D341Med (cell line): ENCODE results near the gene DNAJC12.
"Not testable (repeated sequence)": the region's sequence is repeated elsewhere in the genome, so short reads cannot be mapped to it uniquely, and the experiment has no call there.

ENCODE experiments used
- DNase-seq: peaks from one replicate; pipeline ENCODE4 v3.0.0; 2012; ENCODE audit warnings: low spot score

The DNAJC12 gene

DNA sequence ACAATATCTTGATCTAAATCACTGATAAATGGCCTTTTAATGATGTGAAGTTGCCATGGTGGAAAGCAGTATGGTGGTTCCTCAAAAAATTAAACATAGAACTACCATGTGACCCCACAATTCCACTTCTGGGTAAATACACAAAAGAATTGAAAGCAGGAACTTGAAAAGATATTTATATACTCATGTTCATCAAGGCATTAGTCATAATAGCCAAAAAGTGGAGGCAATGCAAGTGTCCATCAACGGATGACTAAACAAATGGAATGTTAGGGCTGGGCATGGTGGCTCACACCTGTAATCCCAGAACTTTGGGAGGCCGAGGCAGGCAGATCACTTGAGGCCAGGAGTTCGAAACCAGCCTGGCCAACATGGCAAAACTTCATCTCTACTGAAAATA lies 2.0 kb upstream of the DNAJC12 start:
- DNase-seq, result no peak

DNA sequence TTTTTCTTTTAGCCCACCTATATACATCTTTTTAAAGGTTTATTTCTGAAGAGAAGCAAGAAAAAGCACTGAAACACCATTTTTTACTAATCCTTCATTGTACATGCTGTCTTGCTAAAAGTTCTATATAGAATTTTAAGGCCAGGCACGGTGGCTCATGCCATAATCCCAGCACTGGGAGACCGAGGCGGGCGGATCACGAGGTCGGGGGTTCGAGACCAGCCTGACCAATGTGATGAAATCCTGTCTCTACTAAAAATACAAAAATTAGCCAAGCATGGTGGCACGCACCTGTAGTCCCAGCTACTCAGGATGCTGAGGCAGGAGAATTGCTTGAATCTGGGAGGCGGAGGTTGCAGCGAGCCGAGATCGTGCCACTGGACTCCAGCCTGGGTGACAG lies 1.5 kb upstream of the DNAJC12 start:
- DNase-seq, result not testable (repeated sequence)

DNA sequence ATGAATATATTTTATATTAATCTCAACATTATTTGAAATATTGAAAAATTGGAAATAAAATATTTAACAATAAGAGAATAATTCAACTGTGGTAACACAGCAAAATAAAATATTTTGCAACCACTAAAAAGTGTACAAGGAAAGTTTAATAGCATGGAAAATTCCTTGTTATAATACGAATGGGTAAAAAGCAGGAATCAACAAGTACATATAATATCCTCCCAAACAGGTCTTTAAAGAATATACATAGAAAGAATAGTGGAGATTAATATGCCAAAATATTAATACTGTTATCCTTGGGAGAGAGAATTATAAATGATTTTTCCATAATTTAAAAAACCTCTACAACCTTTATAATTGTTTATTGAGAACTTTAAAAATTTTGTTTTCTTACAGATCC lies 1.0 kb downstream of the DNAJC12 start:
- no peak for DNase-seq

DNA sequence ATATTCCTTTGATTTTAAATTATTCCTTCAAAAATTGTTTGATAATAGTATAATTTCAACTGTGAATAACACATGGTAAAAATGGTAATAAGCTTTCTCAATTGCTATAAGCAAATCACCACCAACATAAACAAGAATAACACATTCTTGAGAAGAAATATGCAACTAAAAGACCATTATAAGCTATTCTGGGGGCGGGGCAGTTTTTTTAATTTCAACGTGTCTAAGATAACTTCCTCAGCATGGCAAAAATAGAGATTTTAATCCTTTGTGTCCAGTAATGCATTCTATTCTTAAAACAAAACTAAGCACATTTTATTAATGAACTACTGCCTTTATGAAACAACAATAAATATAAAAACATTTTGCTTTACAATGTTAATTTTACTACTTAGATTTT lies 1.5 kb downstream of the DNAJC12 start:
- no peak for DNase-seq

DNA sequence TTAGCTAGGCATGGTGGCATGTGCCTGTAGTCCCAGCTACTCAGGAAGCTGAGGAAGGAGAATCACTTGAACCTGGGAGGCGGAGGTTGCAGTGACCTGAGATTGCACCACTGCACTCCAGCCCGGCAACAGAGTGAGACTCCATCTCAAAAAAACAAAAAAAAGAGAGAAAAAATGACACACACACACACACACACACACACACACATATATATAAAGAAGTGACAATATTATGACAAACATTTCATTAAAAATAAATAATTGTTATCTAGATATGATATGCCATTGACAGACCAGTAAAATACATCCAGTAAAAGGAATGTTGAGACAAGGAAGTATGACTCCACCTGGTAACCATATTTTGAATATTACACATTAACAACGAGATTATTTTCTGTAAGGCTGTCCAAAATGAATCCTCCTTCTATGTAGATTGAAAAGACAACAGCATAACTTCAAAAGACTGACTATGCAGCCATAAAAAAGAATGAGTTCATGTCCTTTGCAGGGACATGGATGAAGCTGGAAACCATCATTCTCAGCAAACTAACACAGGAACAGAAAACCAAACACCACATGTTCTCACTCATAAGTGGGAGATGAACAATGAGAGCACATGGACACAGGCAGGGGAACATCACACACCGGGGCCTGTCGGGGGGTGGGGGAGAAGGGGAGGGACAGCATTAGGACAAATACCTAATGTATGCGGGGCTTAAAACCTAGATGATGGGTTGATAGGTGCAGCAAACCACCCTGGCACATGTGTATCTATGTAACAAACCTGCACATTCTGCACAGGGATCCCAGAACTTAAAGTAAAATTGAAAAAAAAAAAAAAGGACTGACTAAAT lies 2.2 kb downstream of the DNAJC12 start:
- not testable (repeated sequence) for DNase-seq

DNA sequence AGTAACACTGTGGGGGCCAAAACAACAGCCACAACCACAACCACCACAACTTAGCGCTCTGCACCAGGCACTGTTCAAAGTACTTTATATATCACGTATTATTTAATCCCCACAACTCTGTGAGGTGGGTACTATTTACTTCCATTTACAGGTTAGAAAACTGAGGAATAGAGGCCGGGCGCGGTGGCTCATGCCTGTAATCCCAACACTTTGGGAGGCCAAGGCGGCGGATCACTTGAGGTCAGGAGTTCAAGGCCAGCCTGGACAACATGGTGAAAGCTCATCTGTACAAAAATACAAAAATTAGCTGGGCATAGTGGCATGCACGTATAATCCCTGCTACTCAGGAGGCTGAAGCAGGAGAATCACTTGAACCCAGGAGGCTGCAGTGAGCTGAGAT lies 3.6 kb downstream of the DNAJC12 start:
- DNase-seq, result no peak

DNA sequence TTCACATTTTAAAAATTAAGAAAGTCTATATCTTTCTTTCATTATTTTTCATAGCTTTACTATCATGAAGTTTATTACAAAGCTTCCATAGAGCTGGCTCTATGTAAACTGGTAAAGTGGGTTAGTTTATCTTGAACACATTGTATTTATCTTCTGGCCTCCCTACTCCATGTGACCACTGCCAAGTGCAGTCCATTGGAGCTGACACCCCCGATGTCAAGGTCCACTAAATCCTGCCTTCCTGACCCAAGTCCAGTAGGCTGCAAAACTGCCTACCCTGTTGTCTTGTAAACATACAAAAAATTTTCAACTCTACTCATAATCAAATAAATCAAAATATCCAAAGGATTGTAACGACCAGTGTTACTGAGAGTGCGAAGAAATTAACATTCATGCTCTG lies 10.2 kb downstream of the DNAJC12 start:
- no peak for DNase-seq

DNA sequence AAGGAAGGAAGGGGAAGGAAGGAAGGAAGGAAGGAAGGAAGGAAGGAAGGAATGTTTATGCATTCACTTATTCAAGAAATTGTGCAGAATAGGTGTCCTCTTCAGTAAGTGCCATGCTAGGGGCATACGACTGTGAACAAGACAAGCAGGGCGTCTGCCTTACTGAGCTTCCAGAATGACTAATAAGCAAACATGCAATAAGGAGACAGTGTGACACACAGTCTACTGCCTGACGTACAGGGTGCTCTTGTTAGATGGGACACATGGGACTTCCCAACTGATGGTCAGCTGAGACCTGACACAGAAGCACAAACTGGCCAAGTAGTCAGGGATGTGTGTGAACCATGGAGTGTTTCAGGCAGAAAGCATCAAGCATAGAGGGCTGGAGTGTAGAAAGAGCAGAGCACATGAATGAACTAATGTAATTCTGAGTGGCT lies 18.2 kb downstream of the DNAJC12 start:
- no peak for DNase-seq

DNA sequence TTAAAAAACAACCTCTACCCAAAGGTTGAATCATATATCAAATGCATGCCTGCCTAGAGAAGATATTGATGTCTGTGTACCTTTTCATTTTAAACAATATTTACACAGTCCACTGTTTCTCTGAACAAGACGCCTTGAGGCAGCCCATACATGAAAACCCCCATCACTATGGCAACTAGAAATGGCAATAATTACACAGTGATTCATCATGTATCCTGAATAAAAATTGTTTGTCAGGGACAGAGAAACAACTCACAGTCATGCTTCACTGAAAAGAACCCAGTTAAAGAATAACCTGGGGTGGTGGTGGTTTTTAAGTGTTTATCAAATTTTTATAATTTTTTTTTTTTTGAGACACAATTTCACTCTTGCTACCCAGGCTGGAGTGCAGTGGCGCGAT lies 19.7 kb downstream of the DNAJC12 start:
- DNase-seq, result no peak

DNA sequence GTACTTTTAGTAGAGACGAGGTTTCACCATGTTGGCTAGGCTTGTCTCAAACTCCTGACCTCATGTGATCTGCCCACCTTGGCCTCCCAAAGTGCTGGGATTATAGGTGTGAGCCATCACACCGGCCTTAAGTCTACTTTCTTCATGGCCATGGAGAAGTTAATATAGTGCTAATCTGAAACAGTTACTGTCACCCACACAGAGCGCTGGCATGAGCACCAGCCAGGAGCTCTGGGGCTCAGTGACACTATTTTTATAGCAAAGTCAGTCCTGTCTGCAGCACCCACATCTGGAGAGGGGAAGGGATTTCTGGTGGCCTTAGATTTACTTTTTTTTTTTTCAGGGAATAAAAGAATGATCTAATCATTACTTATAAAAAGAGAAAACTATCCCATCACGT lies 21.3 kb downstream of the DNAJC12 start:
- DNase-seq, result no peak

DNA sequence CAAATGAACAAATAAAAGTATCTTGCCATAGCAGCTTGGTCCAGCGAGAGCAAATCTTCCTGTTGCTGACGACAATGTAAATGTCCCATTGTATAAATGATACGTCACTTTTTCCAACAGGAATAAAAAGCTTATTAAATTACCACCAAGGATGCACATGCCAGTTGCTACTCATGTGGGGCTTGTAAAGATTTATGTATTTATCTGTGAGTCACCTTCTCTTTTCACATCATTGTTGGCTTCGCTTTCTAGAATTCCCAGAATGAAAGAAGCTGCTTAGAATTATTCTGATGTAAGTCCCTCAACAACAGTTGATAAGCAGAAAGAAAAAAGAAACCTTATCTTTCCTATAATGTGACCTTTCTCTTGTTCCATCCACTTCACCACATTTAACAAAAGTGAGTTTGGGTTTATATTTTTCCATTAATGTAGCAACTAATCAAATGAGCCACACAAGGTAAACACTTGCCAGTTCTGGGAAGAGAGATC lies 22.4 kb downstream of the DNAJC12 start:
- DNase-seq, result no peak

DNA sequence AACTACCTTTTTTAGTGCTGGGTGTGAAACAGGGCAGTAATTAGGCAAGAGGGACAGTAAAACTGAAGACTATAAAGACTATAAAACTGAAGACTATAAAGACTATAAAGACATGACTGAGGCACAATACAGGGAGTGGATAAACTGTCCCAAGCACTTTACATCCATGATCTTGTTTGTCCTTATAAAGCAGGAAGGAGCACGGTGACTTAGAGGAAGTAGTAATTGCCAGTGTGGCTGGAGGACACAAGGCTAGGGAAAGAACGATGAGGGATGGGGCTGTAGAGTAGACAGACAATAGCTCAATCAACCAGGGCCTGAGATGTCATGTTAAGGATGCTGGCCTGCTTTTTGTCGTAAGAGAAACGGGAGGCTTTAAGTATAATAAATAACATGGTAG lies 26.0 kb downstream of the DNAJC12 start:
- no peak for DNase-seq

DNA sequence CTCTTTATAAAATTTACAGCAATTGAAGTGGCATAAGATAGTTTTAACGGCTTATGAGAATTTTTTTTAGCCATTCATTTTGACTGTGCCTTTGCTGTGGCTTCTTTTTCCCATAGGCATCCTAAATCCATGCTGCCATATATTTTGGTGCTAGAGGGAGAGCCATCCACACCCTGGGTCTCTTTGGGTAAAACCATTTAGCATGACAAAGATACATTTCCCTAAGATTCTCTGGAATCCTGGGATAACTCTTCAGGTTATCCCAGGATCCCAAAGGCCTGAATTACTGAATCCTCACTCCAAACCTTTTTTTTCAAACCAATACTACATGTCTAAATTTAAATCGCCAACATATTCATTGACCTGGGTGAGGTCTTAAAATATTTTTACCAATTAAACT lies 28.9 kb downstream of the DNAJC12 start:
- no peak for DNase-seq

DNA sequence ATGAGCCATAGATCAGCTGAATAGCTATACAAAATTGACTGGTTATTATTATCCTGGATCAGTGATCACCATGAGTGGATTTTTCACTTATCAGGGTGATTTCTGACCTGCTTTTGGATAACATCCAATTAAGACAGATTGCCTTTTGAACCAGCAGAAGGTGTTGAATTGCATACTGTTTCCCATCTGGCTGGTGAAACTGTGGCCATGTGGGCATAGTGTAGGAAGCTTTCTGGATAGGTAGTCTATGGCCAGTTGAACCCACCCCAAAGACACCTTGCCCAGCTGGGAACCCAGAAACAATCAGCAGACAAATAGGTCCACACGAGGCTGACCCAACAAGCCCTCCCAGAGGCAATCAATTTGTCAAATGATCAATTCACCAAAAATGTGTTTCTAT lies 29.3 kb downstream of the DNAJC12 start:
- peak; percentile 15 for DNase-seq

DNA sequence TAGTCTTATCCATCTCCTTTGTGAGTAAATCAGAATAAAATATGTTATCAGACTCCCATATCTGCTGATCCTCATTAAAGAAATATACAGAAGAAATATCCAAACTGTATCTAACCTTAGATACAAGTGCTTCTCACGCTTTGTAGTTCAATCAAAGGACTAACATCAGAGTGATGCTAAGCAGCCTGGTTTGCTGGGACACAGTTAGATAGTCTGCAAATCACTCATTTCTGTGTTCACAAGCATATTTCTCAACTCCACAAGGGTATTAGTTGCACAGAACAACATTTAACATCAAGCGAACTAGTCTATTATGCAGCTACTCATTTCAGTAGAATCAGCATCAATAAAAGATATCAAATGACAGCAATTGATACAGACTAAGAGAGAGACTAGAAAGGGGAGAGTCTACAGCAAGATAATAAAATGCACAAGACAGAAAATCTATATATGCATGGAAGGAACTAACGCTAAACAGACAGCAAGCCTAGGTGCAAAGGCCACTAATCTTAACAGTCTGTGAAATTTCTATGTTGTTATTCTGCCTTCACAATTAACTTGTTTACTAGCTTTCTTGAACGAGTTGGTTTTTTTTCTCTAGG lies 30.0 kb downstream of the DNAJC12 start:
- no peak for DNase-seq

DNA sequence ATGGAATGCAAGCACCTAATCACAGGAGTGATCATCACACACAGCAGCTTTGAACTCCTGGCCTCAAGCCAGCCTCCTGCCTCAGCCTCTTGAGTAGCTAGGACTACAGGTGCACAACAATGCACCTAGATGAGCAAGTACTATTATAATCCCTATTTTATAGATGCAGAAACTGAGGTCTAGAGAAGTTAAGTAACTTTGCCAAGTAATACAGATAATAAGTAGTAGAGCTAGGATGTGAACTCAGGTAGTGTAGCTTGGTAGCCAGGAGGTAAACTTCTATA lies 33.7 kb downstream of the DNAJC12 start:
- no peak for DNase-seq

DNA sequence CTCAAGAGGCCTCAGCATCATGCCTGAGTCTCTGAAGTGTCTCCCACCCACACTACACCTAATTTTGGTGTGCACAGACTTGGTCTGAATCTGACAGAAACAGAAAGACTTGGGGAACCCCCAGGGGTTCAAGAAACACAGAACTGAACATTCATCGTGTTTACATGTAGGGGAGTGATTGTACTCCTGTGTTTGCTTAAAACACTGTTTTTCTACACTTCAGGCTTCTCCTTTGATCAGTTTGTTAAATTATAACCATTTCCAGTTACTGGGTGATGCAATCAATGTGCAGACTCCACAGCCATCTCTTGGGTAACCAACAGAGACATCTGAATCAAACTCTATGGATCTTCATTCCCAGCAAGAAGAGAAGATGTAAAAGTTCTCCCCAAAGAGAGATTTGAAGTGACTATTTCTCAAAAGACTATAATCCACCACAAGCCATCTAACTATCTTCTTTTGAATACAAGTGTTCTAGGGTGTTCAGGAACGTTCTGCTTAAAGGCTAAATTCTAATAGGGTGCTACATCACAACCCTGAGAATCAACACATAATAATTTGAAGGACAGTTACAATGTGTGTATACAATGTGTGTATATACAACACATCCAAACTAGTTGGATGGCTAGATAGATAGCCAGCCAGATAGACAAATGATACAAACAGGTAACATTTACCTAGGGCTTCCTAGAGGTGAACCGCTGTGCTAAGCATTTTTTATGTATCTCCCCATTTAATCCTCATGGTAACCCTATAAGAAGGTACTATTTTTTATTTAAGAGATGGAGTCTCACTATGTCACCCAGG lies 34.2 kb downstream of the DNAJC12 start:
- DNase-seq, result no peak

DNA sequence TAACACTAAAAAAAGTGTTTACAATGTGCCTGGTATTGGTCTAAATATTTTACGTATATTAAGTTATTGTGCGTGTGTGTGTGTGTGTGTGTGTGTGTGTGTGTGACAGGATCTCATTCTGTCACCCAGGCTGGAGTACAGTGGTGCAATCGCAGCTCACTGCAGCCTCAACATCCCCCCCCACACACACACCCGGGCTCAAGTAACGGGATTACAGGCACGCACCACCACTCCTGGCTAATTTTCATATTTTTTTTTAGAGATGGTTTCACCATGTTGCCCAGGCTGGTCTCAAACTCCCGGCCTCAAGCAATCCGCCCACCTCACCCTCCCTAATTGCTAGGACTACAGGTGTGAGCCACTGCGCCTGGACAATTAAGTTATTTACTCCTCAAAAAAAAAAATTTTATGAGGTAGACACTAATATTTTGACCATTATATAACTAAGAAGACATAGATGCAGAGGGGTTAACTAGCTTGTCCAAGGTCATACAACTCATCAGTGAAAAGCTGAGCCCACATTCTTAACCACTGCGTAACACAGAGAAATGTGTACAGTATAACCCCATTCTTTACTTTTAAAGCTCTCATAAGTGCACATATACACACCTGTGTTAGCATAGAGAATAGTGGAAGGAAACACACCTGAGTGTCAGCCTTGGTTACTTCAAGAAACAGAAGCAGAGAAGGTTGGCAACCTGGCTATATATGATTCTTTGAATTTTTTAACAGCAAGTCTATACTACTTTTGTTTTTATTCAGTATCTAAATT lies 35.0 kb downstream of the DNAJC12 start:
- DNase-seq, result no peak

DNA sequence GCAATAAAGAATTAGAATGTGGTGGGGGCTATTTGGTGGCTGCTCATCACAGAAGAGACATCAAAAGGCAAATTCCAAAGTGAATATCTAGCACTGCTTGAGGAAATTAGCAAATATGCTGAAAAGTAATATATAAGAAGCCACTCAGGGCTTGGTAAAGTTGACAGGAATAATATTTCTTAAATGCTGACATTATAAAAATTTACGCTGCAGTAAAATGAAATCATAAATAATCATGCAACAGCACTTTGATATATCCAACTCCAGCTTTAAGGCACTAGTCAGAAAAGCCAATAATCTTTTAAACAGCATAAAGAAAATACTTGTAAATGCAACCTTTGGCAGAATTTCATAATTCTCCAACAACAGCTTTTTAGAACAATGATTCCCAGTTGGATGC lies 36.9 kb downstream of the DNAJC12 start:
- no peak for DNase-seq

DNA sequence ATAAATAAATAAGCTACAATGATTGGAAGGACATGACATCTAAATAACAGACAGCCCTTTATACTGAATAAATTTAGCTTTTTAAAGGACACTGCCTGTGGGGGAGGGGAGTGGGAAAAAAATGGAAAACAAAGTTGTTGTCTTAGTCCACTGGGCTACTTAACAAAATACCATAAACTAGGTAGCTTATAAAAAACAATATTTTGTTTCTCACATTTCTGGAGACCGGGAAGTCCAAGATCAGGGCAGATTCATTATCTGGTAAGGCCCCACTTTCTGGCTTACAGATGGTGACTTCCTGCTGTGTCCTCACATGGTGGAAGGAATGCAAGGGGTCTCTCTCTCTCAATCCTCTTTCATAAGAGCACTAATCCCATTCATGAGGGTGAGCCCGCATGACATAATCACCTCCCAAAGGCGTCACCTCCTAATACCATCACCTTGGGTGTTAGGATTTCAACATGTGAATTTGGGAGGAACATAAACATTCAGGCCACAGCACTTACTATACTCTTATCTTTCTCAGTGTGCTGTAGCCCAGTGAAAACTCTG lies 43.0 kb downstream of the DNAJC12 start:
- DNase-seq, result no peak

DNA sequence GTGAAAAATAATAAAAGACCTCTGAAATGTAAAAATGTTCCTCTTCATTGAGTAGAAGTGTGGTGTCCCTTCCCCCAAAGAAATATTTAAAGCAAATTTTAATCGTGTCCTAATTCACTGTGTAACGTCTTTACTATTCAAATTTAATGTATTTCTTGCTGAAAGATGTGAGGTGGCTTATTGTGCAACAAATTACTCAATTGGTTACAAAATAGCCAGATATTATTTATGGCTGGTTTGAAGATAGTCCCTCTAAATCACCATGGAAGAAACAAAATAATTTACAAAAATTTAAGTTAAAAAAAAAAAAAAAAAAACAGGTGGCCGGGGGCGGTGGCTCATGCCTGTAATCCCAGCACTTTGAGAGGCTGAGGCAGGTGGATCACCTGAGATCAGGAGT lies 43.7 kb downstream of the DNAJC12 start:
- DNase-seq, result no peak

DNA sequence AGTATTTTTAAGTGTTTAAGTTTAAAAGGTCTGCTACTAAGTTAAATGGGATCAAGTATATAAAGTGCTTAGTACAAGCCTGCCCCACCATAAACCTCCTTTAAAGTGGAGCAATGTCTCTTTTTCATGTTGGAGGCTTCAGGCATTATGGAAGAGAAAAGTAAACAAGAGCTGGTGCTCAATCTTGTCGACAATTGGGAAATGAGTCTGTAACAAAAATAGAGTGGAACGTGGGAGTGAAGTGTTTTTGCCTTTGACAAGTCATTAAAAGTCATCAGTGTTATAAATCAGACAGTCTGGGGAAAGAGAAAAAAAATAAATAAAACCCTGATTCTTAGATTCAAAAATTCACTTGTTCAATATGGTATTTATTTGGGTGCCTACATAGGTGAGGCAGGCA lies 44.7 kb downstream of the DNAJC12 start:
- DNase-seq, result no peak
